ENCODE results near the gene DNTT.

DNA sequence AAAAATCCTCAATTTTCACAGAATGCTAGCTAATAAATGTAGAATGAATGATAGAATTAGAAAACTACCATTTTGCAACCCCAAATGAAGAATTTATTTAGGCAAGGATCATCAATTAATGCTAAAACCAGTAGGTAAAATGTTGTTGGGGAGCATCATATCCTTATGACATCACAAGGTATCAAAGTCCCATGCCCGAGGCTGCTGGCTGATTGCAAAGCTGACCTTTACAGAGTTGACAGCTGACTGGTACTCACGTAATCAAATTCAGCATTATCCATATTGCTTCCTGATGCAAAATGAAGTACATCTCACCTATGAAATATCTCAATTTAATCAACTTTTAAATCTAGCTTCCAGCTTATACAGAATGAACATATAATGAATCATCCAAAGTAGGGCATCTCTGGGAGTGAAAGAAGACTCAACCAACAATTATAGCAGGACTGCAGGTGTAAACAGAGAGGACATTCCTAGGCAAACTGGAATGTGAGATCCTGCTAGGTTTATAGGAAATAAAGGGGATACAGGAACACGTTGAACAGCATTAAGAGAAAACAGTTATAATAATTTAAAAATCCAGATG, 22.7 kb upstream of the DNTT start:
- TF ChIP-seq POLR2A (IDR thresholded peaks at IDR 0.05) (no peak), CTCF (IDR thresholded peaks at IDR 0.05) (no peak)

Measured in testis (tissue), 2 donors.